SH-SY5Y (cell line): ENCODE measurements around the gene CDC7.

Source experiments
- GATA2 ChIP-seq: IDR thresholded peaks from 2 replicates; pipeline ENCODE4 v1.6.1; 2011; ENCODE audit warnings: mild to moderate bottlenecking, low read depth, low read length
- GATA3 ChIP-seq: IDR thresholded peaks from 2 replicates; pipeline ENCODE4 v1.6.1; 2011; ENCODE audit warnings: low read depth, mild to moderate bottlenecking, low read length, moderate library complexity

GRCh38 chr1:91499346-91499745, 1.3 kb upstream of the CDC7 start:
- TF ChIP-seq GATA2 (no peak), GATA3 (no peak)
